Measurements from ENCODE around the gene AMMECR1L.
"Not testable (repeated sequence)": the region's sequence is repeated elsewhere in the genome, so short reads cannot be mapped to it uniquely, and the experiment has no call there.

Gene AMMECR1L

GRCh38 chr2:127885780-127886592, at the start of gene AMMECR1L:
Gene AMMECR1L, minus strand, starts transcription at chr2:127885956. Its CDS starts 11,722 bp downstream, at chr2:127874234.
- H3K36me3 ChIP-seq (ENCODE audit: control insufficient read depth in 1 of 2, insufficient read depth in 2 of 2, low read length in 2 of 2); H3K27me3 ChIP-seq (ENCODE audit: control insufficient read depth in 1 of 2, insufficient read depth in 2 of 2, low read length in 2 of 2); H3K9me3 ChIP-seq (ENCODE audit: control insufficient read depth in 1 of 2, low read length in 2 of 2): not testable (repeated sequence)
- peak within 1 kb of the TSS; percentile 74 for H3K4me3 ChIP-seq (ENCODE audit: low read depth in 1 of 2, low read length in 2 of 2)
- H3K9ac ChIP-seq (ENCODE audit: low read depth in 1 of 2, low read length in 2 of 2) = peak within 1 kb of the TSS; percentile 54 to 69
- H3K27ac ChIP-seq (ENCODE audit: low read depth, low read length) = peak within 1 kb of the TSS; percentile 81
- peaks cover 19 to 25% of the 10 kb centered on the region in 2 donors for H3K4me1 ChIP-seq (ENCODE audit: control insufficient read depth in 1 of 2, insufficient read depth in 2 of 2, low read length in 2 of 2)

- no peaks in the 10 kb centered on the region for H3K27me3 ChIP-seq (ENCODE audit: control insufficient read depth in 1 of 2, insufficient read depth in 2 of 2, low read length in 2 of 2)
- H3K9me3 ChIP-seq (ENCODE audit: control insufficient read depth in 1 of 2, low read length in 2 of 2) = no peaks in the 10 kb centered on the region
- peaks cover 0 to 3% of the 10 kb centered on the region in 2 donors for H3K36me3 ChIP-seq (ENCODE audit: control insufficient read depth in 1 of 2, insufficient read depth in 2 of 2, low read length in 2 of 2)
- H3K4me1 ChIP-seq (ENCODE audit: control insufficient read depth in 1 of 2, insufficient read depth in 2 of 2, low read length in 2 of 2) = no peaks in the 10 kb centered on the region
- no peak overlapping the region for H3K9ac ChIP-seq (ENCODE audit: low read depth in 1 of 2, low read length in 2 of 2)
- no peak overlapping the region for H3K27ac ChIP-seq (ENCODE audit: low read depth, low read length)
- no peak overlapping the region for H3K4me3 ChIP-seq (ENCODE audit: low read depth in 1 of 2, low read length in 2 of 2)
These were observed 49.6 kb upstream of the AMMECR1L start for GRCh38 chr2:127935337-127935736.

- H3K27ac ChIP-seq (ENCODE audit: low read depth, low read length) = no peak overlapping the region
- H3K9me3 ChIP-seq (ENCODE audit: control insufficient read depth in 1 of 2, low read length in 2 of 2) = no peaks in the 10 kb centered on the region
- H3K4me1 ChIP-seq (ENCODE audit: control insufficient read depth in 1 of 2, insufficient read depth in 2 of 2, low read length in 2 of 2) = no peaks in the 10 kb centered on the region
- no peaks in the 10 kb centered on the region for H3K27me3 ChIP-seq (ENCODE audit: control insufficient read depth in 1 of 2, insufficient read depth in 2 of 2, low read length in 2 of 2)
- no peaks in the 10 kb centered on the region for H3K36me3 ChIP-seq (ENCODE audit: control insufficient read depth in 1 of 2, insufficient read depth in 2 of 2, low read length in 2 of 2)
- no peak overlapping the region for H3K4me3 ChIP-seq (ENCODE audit: low read depth in 1 of 2, low read length in 2 of 2)
- H3K9ac ChIP-seq (ENCODE audit: low read depth in 1 of 2, low read length in 2 of 2) = no peak overlapping the region
These were observed 46.6 kb upstream of the AMMECR1L start for GRCh38 chr2:127932199-127932876.

- Histone ChIP-seq H3K36me3 (ENCODE audit: control insufficient read depth in 1 of 2, insufficient read depth in 2 of 2, low read length in 2 of 2) (no peaks in the 10 kb centered on the region), H3K4me1 (ENCODE audit: control insufficient read depth in 1 of 2, insufficient read depth in 2 of 2, low read length in 2 of 2) (no peaks in the 10 kb centered on the region), H3K27me3 (ENCODE audit: control insufficient read depth in 1 of 2, insufficient read depth in 2 of 2, low read length in 2 of 2) (no peaks in the 10 kb centered on the region), H3K9ac (ENCODE audit: low read depth in 1 of 2, low read length in 2 of 2) (no peak overlapping the region), H3K4me3 (ENCODE audit: low read depth in 1 of 2, low read length in 2 of 2) (no peak overlapping the region), H3K9me3 (ENCODE audit: control insufficient read depth in 1 of 2, low read length in 2 of 2) (no peaks in the 10 kb centered on the region), H3K27ac (ENCODE audit: low read depth, low read length) (no peak overlapping the region)
These were observed 43.7 kb upstream of the AMMECR1L start for GRCh38 chr2:127929449-127929848.

GRCh38 chr2:127927384-127927783, 41.6 kb upstream of the AMMECR1L start:
- no peak overlapping the region for H3K27ac ChIP-seq (ENCODE audit: low read depth, low read length)
- no peak overlapping the region for H3K4me3 ChIP-seq (ENCODE audit: low read depth in 1 of 2, low read length in 2 of 2)
- H3K4me1 ChIP-seq (ENCODE audit: control insufficient read depth in 1 of 2, insufficient read depth in 2 of 2, low read length in 2 of 2) = no peaks in the 10 kb centered on the region
- no peaks in the 10 kb centered on the region for H3K36me3 ChIP-seq (ENCODE audit: control insufficient read depth in 1 of 2, insufficient read depth in 2 of 2, low read length in 2 of 2)
- H3K9me3 ChIP-seq (ENCODE audit: control insufficient read depth in 1 of 2, low read length in 2 of 2) = no peaks in the 10 kb centered on the region
- H3K27me3 ChIP-seq (ENCODE audit: control insufficient read depth in 1 of 2, insufficient read depth in 2 of 2, low read length in 2 of 2) = no peaks in the 10 kb centered on the region
- H3K9ac ChIP-seq (ENCODE audit: low read depth in 1 of 2, low read length in 2 of 2) = no peak overlapping the region

- Histone ChIP-seq H3K4me1 (ENCODE audit: control insufficient read depth in 1 of 2, insufficient read depth in 2 of 2, low read length in 2 of 2) (no peaks in the 10 kb centered on the region), H3K9me3 (ENCODE audit: control insufficient read depth in 1 of 2, low read length in 2 of 2) (no peaks in the 10 kb centered on the region), H3K4me3 (ENCODE audit: low read depth in 1 of 2, low read length in 2 of 2) (no peak overlapping the region), H3K36me3 (ENCODE audit: control insufficient read depth in 1 of 2, insufficient read depth in 2 of 2, low read length in 2 of 2) (no peaks in the 10 kb centered on the region), H3K9ac (ENCODE audit: low read depth in 1 of 2, low read length in 2 of 2) (no peak overlapping the region), H3K27ac (ENCODE audit: low read depth, low read length) (no peak overlapping the region), H3K27me3 (ENCODE audit: control insufficient read depth in 1 of 2, insufficient read depth in 2 of 2, low read length in 2 of 2) (no peaks in the 10 kb centered on the region)
These were observed 32.2 kb upstream of the AMMECR1L start for GRCh38 chr2:127917916-127918315.

- Histone ChIP-seq H3K9me3 (ENCODE audit: control insufficient read depth in 1 of 2, low read length in 2 of 2) (no peaks in the 10 kb centered on the region), H3K4me1 (ENCODE audit: control insufficient read depth in 1 of 2, insufficient read depth in 2 of 2, low read length in 2 of 2) (no peaks in the 10 kb centered on the region), H3K9ac (ENCODE audit: low read depth in 1 of 2, low read length in 2 of 2) (no peak overlapping the region), H3K36me3 (ENCODE audit: control insufficient read depth in 1 of 2, insufficient read depth in 2 of 2, low read length in 2 of 2) (no peaks in the 10 kb centered on the region), H3K4me3 (ENCODE audit: low read depth in 1 of 2, low read length in 2 of 2) (no peak overlapping the region), H3K27me3 (ENCODE audit: control insufficient read depth in 1 of 2, insufficient read depth in 2 of 2, low read length in 2 of 2) (no peaks in the 10 kb centered on the region), H3K27ac (ENCODE audit: low read depth, low read length) (no peak overlapping the region)
These were observed 28.2 kb upstream of the AMMECR1L start for GRCh38 chr2:127913808-127914457.

- H3K27ac ChIP-seq (ENCODE audit: low read depth, low read length) = no peak overlapping the region
- H3K9ac ChIP-seq (ENCODE audit: low read depth in 1 of 2, low read length in 2 of 2) = no peak overlapping the region
- no peak overlapping the region for H3K4me3 ChIP-seq (ENCODE audit: low read depth in 1 of 2, low read length in 2 of 2)
- no peaks in the 10 kb centered on the region for H3K4me1 ChIP-seq (ENCODE audit: control insufficient read depth in 1 of 2, insufficient read depth in 2 of 2, low read length in 2 of 2)
- H3K36me3 ChIP-seq (ENCODE audit: control insufficient read depth in 1 of 2, insufficient read depth in 2 of 2, low read length in 2 of 2) = no peaks in the 10 kb centered on the region
- no peaks in the 10 kb centered on the region for H3K9me3 ChIP-seq (ENCODE audit: control insufficient read depth in 1 of 2, low read length in 2 of 2)
- peaks cover 0 to 4% of the 10 kb centered on the region in 2 donors for H3K27me3 ChIP-seq (ENCODE audit: control insufficient read depth in 1 of 2, insufficient read depth in 2 of 2, low read length in 2 of 2)
These were observed 26.0 kb upstream of the AMMECR1L start for GRCh38 chr2:127911737-127912136.

GRCh38 chr2:127910415-127910814, 24.7 kb upstream of the AMMECR1L start:
- Histone ChIP-seq H3K36me3 (ENCODE audit: control insufficient read depth in 1 of 2, insufficient read depth in 2 of 2, low read length in 2 of 2) (no peaks in the 10 kb centered on the region), H3K4me1 (ENCODE audit: control insufficient read depth in 1 of 2, insufficient read depth in 2 of 2, low read length in 2 of 2) (no peaks in the 10 kb centered on the region), H3K9ac (ENCODE audit: low read depth in 1 of 2, low read length in 2 of 2) (no peak overlapping the region), H3K27me3 (ENCODE audit: control insufficient read depth in 1 of 2, insufficient read depth in 2 of 2, low read length in 2 of 2) (peaks cover 0 to 4% of the 10 kb centered on the region in 2 donors), H3K27ac (ENCODE audit: low read depth, low read length) (no peak overlapping the region), H3K4me3 (ENCODE audit: low read depth in 1 of 2, low read length in 2 of 2) (no peak overlapping the region), H3K9me3 (ENCODE audit: control insufficient read depth in 1 of 2, low read length in 2 of 2) (no peaks in the 10 kb centered on the region)

GRCh38 chr2:127909019-127909418, 23.3 kb upstream of the AMMECR1L start:
- Histone ChIP-seq H3K4me1 (ENCODE audit: control insufficient read depth in 1 of 2, insufficient read depth in 2 of 2, low read length in 2 of 2) (no peaks in the 10 kb centered on the region), H3K9ac (ENCODE audit: low read depth in 1 of 2, low read length in 2 of 2) (no peak overlapping the region), H3K36me3 (ENCODE audit: control insufficient read depth in 1 of 2, insufficient read depth in 2 of 2, low read length in 2 of 2) (no peaks in the 10 kb centered on the region), H3K27me3 (ENCODE audit: control insufficient read depth in 1 of 2, insufficient read depth in 2 of 2, low read length in 2 of 2) (peaks cover 0 to 4% of the 10 kb centered on the region in 2 donors), H3K27ac (ENCODE audit: low read depth, low read length) (no peak overlapping the region), H3K9me3 (ENCODE audit: control insufficient read depth in 1 of 2, low read length in 2 of 2) (no peaks in the 10 kb centered on the region), H3K4me3 (ENCODE audit: low read depth in 1 of 2, low read length in 2 of 2) (no peak overlapping the region)

All from duodenal mucosa (tissue), 2 donors.